ENCODE measurements around the gene PSAPL1. TPM values are rescaled to one million over a fixed set of nuclear protein-coding genes. Genes with fewer than 3 reads are reported as not detected.

The PSAPL1 gene
- total RNA-seq, 1 experiment from 2014 or later: 0.05 TPM

GRCh38 chr4:7466904-7467303 lies 32.2 kb upstream of the PSAPL1 start:
- Histone ChIP-seq H3K79me2 (ENCODE audit: insufficient read depth, low read length) (no peaks in the 10 kb centered on the region), H3K4me3 (replicated peaks in 1 of 2; ENCODE audit: low read depth in 1 of 2, low read length in 2 of 2) (no peak overlapping the region), H3K9ac (ENCODE audit: low read length) (no peak overlapping the region), H3K4me1 (ENCODE audit: control insufficient read depth in 1 of 2, insufficient read depth in 2 of 2, low read length in 2 of 2) (peaks cover 0 to 6% of the 10 kb centered on the region in 2 experiments; a peak in 1 of 4 replicates), H2AFZ (ENCODE audit: low read depth, low read length, poor library complexity, severe bottlenecking) (no peak overlapping the region), H3K9me2 (ENCODE audit: insufficient read depth) (no peaks in the 10 kb centered on the region), H3K27ac (ENCODE audit: low read depth, low read length) (no peak overlapping the region), H3K9me3 (ENCODE audit: control insufficient read depth in 1 of 2, insufficient read depth in 1 of 2, low read depth in 1 of 2, low read length in 2 of 2) (no peaks in the 10 kb centered on the region), H3K4me2 (ENCODE audit: low read length) (no peak overlapping the region), H3K27me3 (ENCODE audit: insufficient read depth, low read length) (peaks cover 21% of the 10 kb centered on the region), H3K36me3 (ENCODE audit: control insufficient read depth in 1 of 2, insufficient read depth in 2 of 2, low read length in 2 of 2) (no peaks in the 10 kb centered on the region), H4K20me1 (ENCODE audit: insufficient read depth) (no peaks in the 10 kb centered on the region)
- BruUV-seq (replicated peaks): no TSS peak
- intact Hi-C loops (cut with micrococcal nuclease): no loop called here
- RAD21 ChIA-PET (ENCODE audit: low non-redundant PET in 1 of 2, low total read pairs in 2 of 2, uncharacterized antibody in 2 of 2, unreplicated experiment in 2 of 2): no interaction called here
- POLR2A ChIA-PET: no interaction called here
- ATAC-seq (no peak), DNase-seq (ENCODE audit: low read depth, low spot score) (no peak)
- no peak for TF ChIP-seq EGR1 (IDR thresholded peaks at IDR 0.05; ENCODE audit: low read depth)
- TF ChIP-seq ELF1 (IDR thresholded peaks at IDR 0.05; ENCODE audit: borderline replicate concordance, low read depth): no peak
- TF ChIP-seq, protein P1, sequence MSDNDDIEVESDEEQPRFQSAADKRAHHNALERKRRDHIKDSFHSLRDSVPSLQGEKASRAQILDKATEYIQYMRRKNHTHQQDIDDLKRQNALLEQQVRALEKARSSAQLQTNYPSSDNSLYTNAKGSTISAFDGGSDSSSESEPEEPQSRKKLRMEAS (IDR thresholded peaks at IDR 0.05): no peak
- TF ChIP-seq SRF (IDR thresholded peaks at IDR 0.05; ENCODE audit: low read depth): no peak
- TF ChIP-seq ZNF274 (IDR thresholded peaks at IDR 0.05; ENCODE audit: low read depth, low read length): no peak
- TF ChIP-seq, protein P2, sequence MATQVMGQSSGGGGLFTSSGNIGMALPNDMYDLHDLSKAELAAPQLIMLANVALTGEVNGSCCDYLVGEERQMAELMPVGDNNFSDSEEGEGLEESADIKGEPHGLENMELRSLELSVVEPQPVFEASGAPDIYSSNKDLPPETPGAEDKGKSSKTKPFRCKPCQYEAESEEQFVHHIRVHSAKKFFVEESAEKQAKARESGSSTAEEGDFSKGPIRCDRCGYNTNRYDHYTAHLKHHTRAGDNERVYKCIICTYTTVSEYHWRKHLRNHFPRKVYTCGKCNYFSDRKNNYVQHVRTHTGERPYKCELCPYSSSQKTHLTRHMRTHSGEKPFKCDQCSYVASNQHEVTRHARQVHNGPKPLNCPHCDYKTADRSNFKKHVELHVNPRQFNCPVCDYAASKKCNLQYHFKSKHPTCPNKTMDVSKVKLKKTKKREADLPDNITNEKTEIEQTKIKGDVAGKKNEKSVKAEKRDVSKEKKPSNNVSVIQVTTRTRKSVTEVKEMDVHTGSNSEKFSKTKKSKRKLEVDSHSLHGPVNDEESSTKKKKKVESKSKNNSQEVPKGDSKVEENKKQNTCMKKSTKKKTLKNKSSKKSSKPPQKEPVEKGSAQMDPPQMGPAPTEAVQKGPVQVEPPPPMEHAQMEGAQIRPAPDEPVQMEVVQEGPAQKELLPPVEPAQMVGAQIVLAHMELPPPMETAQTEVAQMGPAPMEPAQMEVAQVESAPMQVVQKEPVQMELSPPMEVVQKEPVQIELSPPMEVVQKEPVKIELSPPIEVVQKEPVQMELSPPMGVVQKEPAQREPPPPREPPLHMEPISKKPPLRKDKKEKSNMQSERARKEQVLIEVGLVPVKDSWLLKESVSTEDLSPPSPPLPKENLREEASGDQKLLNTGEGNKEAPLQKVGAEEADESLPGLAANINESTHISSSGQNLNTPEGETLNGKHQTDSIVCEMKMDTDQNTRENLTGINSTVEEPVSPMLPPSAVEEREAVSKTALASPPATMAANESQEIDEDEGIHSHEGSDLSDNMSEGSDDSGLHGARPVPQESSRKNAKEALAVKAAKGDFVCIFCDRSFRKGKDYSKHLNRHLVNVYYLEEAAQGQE (IDR thresholded peaks at IDR 0.05; ENCODE audit: low read depth): no peak
- TF ChIP-seq, protein P3, sequence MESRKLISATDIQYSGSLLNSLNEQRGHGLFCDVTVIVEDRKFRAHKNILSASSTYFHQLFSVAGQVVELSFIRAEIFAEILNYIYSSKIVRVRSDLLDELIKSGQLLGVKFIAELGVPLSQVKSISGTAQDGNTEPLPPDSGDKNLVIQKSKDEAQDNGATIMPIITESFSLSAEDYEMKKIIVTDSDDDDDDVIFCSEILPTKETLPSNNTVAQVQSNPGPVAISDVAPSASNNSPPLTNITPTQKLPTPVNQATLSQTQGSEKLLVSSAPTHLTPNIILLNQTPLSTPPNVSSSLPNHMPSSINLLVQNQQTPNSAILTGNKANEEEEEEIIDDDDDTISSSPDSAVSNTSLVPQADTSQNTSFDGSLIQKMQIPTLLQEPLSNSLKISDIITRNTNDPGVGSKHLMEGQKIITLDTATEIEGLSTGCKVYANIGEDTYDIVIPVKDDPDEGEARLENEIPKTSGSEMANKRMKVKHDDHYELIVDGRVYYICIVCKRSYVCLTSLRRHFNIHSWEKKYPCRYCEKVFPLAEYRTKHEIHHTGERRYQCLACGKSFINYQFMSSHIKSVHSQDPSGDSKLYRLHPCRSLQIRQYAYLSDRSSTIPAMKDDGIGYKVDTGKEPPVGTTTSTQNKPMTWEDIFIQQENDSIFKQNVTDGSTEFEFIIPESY (IDR thresholded peaks at IDR 0.05; ENCODE audit: extremely low read depth, insufficient replicate concordance, low read length): no peak
- no peak for TF ChIP-seq EZH2 (IDR thresholded peaks at IDR 0.05)
- CTCF ChIA-PET: no interaction called here
